Progenitor cell of endocrine pancreas (in vitro differentiated cells): Measurements from ENCODE around the gene SEC14L1. TPM values are rescaled to one million over a fixed set of nuclear protein-coding genes. Genes with fewer than 3 reads are reported as not detected.

Experiments
- DNase-seq: peaks from one replicate; pipeline ENCODE4 v3.0.0; 2021; ENCODE audit warnings: low spot score; ENCODE audit not compliant: unreplicated experiment
- H3K27ac Mint-ChIP-seq: 2 replicates; pipeline ENCODE4 v1.8.0; 2021; ENCODE audit warnings: mild to moderate bottlenecking, moderate library complexity, mixed read lengths
- H3K27me3 Mint-ChIP-seq: 2 replicates; pipeline ENCODE4 v1.8.0; 2021; ENCODE audit warnings: mixed read lengths
- H3K36me3 Mint-ChIP-seq: 2 replicates; pipeline ENCODE4 v1.8.0; 2022; ENCODE audit warnings: mixed read lengths; ENCODE audit not compliant: insufficient read depth
- H3K4me1 Mint-ChIP-seq: 2 replicates; pipeline ENCODE4 v1.8.0; 2021; ENCODE audit warnings: low read depth, mixed read lengths
- H3K4me3 Mint-ChIP-seq: 2 replicates; pipeline ENCODE4 v1.8.0; 2021; ENCODE audit warnings: low read depth, mild to moderate bottlenecking, moderate library complexity, mixed read lengths
- H3K9me3 Mint-ChIP-seq: 2 replicates; pipeline ENCODE4 v1.8.0; 2021; ENCODE audit warnings: low read depth, mixed read lengths
- total RNA-seq: library from RNA; stranded (reverse); gene quantifications from 2 replicates; pipeline ENCODE4 v1.2.1, GENCODE V29; 2021
- TF ChIP-seq, protein P1 (sequence below): fragments of 200-600 bp; sonication (generic); IDR thresholded peaks from one replicate; pipeline ENCODE4 v1.5.0; 2021; ENCODE audit warnings: antibody characterized with exemption, mild to moderate bottlenecking; ENCODE audit not compliant: unreplicated experiment

The SEC14L1 gene
- total RNA-seq, 1 donor from 2014 or later: 90.8 TPM

DNA sequence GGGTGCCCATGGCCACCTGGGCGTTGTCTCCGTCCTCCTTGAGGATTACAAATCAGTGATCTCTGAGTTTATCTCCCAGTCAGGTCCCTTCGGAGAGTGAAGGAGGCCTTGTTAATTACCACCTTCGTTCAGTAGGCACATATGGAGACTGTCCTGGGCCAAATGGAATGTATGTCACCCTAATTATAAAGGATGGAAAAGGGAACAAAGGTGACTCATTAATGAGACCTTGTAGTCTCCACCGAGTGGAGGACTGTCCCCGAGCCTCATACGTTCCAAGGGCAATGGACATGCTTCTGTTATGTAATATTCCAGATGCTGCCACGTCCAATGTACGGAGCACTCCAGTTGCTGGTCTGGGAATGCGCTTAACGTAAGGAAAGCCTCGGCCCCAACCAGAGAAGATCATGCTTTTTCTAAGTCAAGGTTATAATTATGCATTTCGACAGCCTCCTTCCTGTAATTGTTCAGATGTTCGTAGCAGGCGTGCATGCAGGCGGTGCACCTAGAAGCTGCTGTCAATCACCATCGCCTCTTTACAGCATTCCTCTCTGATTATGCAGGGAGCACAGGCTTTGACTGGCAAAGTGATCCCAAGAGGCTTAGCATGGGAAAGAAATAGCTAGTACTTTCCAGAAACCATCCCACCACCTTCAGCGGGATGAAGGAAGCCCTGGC, 22.4 kb upstream of the SEC14L1 start:
- no peak overlapping the region for H3K4me3 Mint-ChIP-seq

DNA sequence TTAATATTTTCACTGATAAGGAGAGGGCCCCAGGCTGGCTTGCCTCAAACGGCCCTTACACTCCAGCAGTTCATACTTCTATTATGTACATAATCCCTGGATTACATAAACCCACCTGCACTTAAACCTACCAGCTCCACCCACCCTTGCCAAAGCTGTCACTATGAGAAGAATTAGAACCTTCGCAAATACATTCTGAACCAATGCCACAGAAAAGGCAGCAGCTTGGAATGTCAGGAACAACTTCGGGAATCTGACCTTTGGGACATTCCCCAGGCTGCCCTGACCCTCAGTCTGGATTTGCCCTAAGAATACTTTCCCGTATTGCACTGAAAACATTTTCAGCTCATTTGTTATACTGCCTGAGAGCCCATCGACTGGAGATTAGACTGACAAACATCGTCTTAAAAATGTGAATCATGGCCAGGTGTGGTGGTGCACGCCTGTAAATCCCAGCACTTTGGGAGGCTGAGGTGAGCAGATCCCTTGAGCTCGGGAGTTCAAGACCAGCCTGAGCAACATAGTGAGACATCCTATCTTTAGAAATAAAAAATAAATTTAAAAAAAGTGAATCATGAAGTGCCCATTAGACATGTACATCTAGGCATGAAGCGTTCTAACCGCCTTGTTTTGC, 21.0 kb upstream of the SEC14L1 start:
- H3K4me3 Mint-ChIP-seq: no peak overlapping the region
- DNase-seq: no peak
- H3K4me1 Mint-ChIP-seq: peaks cover 24% of the 10 kb centered on the region
- H3K36me3 Mint-ChIP-seq: no peaks in the 10 kb centered on the region
- peak overlapping the region; percentile 86 for H3K27ac Mint-ChIP-seq
- TF ChIP-seq, protein P1, sequence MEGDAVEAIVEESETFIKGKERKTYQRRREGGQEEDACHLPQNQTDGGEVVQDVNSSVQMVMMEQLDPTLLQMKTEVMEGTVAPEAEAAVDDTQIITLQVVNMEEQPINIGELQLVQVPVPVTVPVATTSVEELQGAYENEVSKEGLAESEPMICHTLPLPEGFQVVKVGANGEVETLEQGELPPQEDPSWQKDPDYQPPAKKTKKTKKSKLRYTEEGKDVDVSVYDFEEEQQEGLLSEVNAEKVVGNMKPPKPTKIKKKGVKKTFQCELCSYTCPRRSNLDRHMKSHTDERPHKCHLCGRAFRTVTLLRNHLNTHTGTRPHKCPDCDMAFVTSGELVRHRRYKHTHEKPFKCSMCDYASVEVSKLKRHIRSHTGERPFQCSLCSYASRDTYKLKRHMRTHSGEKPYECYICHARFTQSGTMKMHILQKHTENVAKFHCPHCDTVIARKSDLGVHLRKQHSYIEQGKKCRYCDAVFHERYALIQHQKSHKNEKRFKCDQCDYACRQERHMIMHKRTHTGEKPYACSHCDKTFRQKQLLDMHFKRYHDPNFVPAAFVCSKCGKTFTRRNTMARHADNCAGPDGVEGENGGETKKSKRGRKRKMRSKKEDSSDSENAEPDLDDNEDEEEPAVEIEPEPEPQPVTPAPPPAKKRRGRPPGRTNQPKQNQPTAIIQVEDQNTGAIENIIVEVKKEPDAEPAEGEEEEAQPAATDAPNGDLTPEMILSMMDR: no peak
- H3K9me3 Mint-ChIP-seq: no peaks in the 10 kb centered on the region
- no peaks in the 10 kb centered on the region for H3K27me3 Mint-ChIP-seq

More for the DNA sequence above, 22.4 kb upstream of the SEC14L1 start:
- TF ChIP-seq, protein P1: no peak
- H3K9me3 Mint-ChIP-seq: no peaks in the 10 kb centered on the region
- H3K4me1 Mint-ChIP-seq: peaks cover 19% of the 10 kb centered on the region
- peak overlapping the region; percentile 9 for H3K27ac Mint-ChIP-seq
- H3K36me3 Mint-ChIP-seq: no peaks in the 10 kb centered on the region
- H3K27me3 Mint-ChIP-seq: no peaks in the 10 kb centered on the region
- no peak for DNase-seq

DNA sequence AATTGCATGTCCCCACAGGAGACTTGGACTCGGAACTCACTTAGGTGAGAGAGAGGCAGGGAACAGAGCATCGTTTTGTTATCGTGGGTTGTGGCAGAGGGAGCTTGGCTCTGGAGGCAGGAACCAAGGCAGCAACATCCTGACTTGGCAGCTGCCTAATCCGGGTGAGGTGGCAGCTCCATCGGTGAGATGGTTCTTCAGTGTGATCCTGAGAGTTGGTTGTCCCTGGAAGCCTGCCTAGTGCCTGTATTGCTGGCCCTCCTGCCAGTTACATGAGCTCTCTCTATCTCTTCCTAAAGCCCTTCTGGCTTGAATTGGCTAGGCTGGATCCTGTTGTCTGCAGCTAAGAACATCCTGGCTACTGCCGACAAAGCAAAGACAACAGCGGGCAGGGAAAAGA, 19.9 kb upstream of the SEC14L1 start:
- DNase-seq: no peak
- TF ChIP-seq, protein P1: no peak
- no peaks in the 10 kb centered on the region for H3K36me3 Mint-ChIP-seq
- H3K4me1 Mint-ChIP-seq: peaks cover 24% of the 10 kb centered on the region
- peak overlapping the region; percentile 72 for H3K27ac Mint-ChIP-seq
- H3K4me3 Mint-ChIP-seq: no peak overlapping the region
- no peaks in the 10 kb centered on the region for H3K27me3 Mint-ChIP-seq
- H3K9me3 Mint-ChIP-seq: no peaks in the 10 kb centered on the region

DNA sequence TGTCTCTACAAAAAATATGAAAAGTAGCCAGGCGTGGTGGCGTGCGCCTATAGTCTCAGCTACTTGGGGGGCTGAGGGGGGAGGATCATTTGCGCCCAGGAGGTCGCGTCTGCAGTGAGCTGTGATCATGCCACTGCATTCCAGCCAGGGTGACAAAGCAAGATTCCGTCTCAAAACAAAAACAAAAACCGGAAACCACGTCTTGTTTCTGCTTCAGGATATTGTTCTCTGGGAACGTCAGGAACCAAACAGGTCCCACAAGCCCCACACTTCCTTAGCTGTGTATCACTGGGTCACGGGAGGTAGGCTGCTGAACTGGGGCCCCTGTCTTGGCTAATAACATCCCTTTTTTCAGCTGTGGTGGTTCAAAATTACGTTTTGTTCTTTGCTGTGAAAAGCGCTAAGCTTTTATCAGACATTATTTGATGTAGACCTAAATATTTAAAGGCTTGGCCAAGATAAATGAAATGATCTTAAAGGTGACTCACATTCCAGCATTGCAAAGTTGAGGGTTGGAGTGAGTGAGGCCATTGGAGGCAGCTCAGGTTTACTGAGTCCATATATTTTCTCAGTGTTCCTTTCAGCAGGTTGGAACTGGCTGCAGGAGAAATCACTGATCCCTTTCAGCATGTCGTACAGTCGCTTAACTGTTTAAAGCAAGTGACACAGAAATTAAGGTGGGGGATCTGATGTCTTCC, 16.4 kb upstream of the SEC14L1 start:
- H3K4me1 Mint-ChIP-seq: peaks cover 21% of the 10 kb centered on the region
- H3K27ac Mint-ChIP-seq: no peak overlapping the region
- H3K27me3 Mint-ChIP-seq: peaks cover 7% of the 10 kb centered on the region
- H3K36me3 Mint-ChIP-seq: no peaks in the 10 kb centered on the region
- no peaks in the 10 kb centered on the region for H3K9me3 Mint-ChIP-seq
- H3K4me3 Mint-ChIP-seq: no peak overlapping the region
- TF ChIP-seq, protein P1: no peak
- no peak for DNase-seq

DNA sequence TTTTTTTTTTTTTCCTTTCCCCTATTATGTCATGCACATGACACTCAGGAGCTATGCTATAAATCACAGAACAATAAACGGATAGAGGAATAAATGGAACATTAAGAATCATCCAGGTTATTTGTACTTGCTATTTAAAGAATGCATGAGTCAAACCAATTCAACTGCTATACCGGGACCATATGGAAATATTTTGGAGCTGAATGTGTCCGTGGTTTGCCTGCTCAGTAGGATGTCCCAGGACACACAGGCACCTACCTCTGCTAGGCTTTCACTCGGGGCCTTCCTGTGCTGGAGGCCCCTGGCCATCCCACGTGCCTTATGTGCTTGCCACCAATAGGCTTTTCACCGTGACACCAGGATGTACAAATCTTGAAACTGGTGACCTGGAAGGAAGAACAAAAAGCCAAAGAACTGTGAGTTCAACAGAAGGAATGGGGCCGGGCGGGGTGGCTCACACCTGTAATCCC, 15.3 kb upstream of the SEC14L1 start:
- DNase-seq: no peak
- TF ChIP-seq, protein P1: no peak
- no peaks in the 10 kb centered on the region for H3K36me3 Mint-ChIP-seq
- H3K27me3 Mint-ChIP-seq: peaks cover 7% of the 10 kb centered on the region
- H3K9me3 Mint-ChIP-seq: no peaks in the 10 kb centered on the region
- H3K4me1 Mint-ChIP-seq: peaks cover 21% of the 10 kb centered on the region
- H3K27ac Mint-ChIP-seq: no peak overlapping the region
- H3K4me3 Mint-ChIP-seq: no peak overlapping the region
